GM04503 (cell line): ENCODE data around the gene RIOK2.
"Not testable (repeated sequence)": the region's sequence is repeated elsewhere in the genome, so short reads cannot be mapped to it uniquely, and the experiment has no call there.

Experiments
- DNase-seq: peaks from one replicate; pipeline ENCODE4 v3.0.0-alpha.2; 2012; ENCODE audit warnings: low read depth

The RIOK2 gene

DNA sequence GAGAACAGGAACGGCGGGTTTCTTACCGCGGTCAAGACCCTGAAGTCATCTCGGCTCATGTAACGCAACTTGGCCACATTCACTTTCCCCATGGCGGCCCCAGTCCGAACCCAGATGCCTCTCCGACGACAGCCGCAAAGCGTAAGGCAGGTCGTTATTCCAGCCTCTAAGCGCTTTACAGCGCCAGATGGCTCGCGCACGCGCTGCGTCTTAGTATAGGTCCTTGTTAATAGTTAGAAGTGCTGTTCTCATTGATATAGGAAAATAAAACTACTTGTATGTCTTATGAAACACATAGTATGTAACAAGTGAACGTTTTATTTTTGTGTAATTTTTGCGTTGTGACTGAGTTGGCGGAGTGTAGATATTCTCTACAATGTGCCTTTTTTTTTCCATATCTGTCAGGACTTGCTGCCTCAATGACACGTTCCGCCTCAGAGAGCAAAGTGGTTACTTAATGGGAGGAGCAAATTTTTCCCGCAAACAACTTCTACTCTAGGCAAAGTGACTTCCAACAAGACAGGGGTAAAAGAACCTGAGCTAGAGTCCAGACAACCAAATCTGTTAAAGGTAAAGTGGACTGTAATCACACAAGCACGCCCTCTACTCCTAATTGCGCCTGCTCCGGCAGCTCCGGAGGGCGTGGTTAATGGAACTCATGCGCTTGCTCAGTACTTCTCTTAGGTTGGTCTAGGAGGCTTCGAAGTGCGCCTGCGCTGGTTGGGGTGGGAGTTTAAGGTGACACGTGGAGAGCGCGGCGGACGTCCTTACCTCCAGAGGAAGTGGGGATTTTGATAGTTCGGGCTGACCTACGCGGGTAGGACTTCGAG, at the start of gene RIOK2:
Gene RIOK2, minus strand, starts transcription at position 148 of the 830 bp plus-strand sequence. Its CDS starts 56 bp downstream, at position 92.
- peak; percentile 87 for DNase-seq

DNA sequence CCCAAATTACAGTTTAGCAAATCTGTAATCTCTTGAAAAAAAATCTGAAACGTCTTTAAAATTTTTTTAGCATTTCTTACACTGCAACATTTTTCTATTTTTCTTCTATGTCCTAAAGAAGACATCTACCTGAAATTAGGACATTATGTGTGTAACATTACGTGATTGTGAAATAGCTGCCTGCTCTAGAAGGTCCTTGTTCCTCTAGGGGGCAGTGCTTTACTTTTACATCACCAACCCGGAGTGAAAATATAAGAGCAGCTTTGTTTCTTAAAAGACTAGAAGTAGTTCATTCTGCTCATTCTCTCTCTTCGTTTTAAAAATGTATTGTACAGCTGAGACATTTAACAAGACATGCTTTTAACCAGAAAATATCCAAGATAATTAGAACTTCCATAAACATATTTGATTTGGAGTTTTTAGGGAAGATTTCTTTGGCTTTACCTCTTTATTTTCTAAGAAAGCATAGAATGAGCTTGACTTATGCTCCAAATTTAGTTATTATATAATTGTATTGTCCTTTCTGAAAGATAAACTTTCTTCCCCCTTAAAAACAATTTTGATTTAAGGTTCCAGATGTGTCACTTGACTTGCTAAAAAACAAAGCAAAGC, 48.1 kb upstream of the RIOK2 start:
- peak; percentile 28 for DNase-seq

DNA sequence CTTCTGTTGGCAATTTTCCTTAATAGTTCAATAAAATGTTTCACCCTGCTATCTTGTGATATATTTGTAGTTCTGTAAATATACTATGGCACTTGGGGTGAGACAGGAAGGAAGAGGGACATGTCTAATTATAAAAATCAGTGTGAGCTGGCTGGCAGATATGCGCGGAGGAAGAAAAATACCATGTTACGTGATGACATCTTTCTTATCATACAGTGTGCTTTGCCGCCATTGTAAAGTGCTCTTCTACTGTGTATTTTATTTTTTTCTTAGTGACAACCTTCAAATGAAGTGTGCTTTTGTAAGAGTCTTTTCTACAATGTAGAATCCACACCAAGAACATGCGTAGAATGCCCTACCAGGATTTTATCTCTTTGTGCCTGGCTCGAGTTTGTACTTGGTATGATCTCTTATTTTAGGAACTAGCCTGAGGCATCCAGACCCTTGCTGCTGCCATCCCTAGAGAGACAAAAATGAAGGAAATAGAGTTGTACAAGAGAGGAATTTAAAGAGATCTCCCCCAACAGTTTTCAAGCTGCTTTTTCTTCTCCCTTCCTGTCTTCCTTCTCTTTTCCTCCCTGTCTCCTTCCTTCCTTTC, 46.7 kb upstream of the RIOK2 start:
- DNase-seq, result no peak

- DNase-seq, result no peak
Measured at GRCh38 chr5:97229196-97229595, 46.1 kb upstream of the RIOK2 start.

DNA sequence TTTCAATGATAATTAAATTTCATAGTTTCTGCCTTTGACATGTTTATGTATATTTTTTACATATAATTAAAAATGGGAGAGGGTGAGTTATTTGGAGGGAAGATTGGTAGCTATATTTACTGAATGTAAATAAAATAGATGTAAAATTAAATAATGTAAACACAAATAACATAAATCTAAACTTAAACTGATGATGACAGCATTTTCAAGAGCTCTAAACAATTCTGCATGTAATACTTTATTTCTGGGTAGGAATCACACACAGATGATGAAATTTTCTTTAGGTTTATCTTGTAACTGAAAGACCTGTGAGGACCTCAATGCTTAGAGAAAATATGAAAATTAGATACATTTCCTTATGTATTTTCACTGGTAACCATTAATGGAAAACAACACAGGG, 42.2 kb upstream of the RIOK2 start:
- DNase-seq, result no peak

DNA sequence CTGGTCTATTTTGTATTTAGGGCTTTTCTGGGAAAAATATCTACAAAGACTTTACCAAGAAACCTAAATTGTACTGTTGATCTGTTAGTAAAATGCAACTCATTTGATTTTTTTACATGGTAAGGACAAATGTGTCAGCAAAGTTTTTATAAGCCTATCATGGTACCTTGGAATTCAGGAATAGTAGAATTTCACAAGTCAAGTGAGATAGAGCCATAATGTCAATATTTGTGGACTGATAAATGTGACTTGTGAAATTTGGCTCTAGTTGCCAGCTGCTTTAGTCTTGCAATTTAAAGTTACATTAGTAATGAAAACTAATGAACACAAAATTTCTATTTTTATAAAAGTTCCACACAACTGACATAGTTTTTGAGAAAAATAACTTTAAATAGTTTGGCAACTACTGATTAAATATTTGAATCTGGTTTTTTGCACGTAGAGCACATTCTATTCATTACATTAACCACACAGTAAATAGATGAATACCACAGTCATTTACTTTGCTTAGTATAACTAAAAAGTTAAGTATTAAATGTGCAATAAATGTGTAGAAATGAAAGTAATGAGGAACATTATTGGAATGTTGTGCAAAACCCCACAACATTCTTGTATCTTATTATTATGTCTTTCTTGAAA, 41.2 kb upstream of the RIOK2 start:
- DNase-seq, result peak; percentile 65

DNA sequence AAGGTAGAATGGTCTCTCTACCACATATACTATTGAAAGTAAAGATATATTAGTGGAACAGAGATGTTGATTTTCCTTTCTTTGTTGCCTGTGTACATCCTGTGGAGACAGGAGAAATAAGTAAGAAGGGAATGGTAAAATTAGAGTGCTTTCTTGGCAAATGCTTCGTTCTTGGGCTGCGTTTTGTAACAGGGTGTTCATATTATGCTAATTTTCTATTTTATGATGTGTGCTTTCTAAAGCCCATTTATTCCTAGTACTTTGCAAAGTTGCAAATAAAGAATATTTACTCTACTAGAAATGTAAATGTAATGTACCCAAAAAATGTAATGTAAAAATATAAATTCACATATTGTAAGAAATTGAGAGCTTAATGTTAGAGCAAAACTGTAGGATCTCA, 40.5 kb upstream of the RIOK2 start:
- no peak for DNase-seq

- DNase-seq, result no peak
Measured at GRCh38 chr5:97209343-97209742, 26.3 kb upstream of the RIOK2 start.

- DNase-seq, result no peak
Measured at GRCh38 chr5:97208714-97209113, 25.7 kb upstream of the RIOK2 start.

- no peak for DNase-seq
Measured at GRCh38 chr5:97208184-97208713, 25.2 kb upstream of the RIOK2 start.

GRCh38 chr5:97194366-97194765, 11.3 kb upstream of the RIOK2 start:
- no peak for DNase-seq

- no peak for DNase-seq
Measured at GRCh38 chr5:97193355-97193688, 10.3 kb upstream of the RIOK2 start.

DNA sequence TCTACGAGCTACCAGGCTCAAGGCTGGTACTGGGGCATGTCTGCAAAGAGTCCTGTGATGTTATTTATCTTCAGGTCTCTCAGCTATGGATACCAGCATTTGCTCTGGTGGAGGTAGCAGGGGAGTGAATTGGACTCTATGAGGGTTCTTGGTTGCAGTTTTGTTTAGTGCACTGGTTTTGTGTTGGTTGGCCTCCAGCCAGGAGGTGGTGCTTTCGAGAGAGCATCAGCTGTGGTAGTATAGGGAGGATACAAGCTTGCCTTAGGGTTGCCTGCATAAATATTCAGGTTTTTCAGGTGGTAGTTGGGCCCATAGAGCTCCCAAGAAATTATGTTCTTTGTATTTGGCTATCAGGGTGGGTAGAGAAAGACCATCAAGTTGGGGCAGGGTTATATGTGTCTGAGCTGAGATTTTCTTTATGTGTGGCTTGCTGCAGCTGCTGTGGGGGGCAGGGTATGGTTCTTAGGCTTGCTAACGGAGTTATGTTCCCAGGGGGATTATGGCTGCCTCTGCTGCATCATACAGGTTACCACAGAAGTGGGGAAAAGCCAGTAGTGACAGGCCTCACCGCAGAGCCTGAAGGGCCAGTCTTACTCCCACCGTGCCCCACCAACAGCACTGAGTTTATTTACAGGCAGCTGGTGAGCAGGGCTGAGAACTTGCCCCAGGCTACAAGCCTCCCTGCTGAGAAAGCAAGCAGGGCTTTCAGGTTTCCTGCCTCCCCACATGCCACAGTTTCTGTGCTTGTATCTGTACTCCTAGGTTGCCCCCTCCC, 9.7 kb upstream of the RIOK2 start:
- no peak for DNase-seq

GRCh38 chr5:97191893-97192292, 8.8 kb upstream of the RIOK2 start:
- DNase-seq, result no peak

DNA sequence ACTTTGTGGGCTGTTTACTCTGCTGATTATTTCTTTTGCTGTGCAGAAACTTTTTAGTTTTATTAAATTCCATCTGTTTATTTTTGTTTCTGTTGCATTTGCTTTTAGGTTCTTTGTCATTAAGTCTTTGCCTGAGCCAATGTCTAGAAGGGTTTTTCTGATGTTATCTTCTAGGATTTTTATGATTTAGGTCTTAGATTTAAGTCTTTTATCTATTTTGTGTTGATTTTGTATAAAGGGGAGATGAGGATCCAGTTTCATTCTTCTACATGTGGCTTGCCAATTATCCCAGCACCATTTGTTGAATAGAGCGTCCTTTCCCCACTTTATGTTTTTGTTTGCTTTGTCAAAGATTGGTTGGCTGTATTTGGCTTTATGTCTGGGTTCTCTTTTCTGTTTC, 6.5 kb upstream of the RIOK2 start:
- DNase-seq, result not testable (repeated sequence)

DNA sequence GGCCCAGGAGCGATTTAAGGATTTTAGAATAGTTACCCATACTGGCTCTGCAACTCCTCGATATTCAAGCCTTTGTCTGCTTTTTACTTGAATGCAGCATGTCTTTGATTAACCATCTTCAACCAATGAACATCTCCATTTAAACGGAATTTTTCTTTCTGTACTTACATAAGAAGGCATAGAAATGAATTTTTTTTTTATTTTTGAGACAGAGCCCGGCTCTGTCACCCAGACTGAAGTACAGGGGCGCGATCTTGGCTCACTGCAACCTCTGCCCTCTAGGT, 825 bp upstream of the RIOK2 start:
- no peak for DNase-seq

DNA sequence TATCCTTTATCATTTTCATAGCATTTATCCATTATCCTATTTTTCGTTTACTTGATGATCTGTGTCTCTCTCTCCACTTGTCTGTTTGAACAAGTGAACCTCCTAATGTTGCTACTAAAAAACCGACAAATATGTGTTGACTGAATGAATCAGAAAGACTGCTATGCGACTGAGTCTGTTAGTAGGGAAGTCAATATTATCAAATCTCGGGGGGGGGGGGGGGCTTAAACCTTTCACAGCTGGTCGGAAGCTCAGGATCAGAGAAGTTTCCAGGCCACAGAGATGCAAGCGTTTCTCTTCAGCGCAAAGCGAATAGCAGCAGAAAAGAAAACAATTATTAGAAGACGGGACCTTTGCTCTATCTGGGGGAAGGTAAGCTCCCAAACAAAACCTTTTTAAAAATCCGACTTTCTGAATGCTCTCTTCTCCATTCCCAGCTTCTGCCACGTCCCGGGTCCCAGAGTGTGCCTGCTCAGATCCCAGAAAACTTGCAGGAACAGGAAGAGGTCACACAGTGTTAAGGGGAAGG, 412 bp downstream of the RIOK2 start:
- DNase-seq, result no peak

DNA sequence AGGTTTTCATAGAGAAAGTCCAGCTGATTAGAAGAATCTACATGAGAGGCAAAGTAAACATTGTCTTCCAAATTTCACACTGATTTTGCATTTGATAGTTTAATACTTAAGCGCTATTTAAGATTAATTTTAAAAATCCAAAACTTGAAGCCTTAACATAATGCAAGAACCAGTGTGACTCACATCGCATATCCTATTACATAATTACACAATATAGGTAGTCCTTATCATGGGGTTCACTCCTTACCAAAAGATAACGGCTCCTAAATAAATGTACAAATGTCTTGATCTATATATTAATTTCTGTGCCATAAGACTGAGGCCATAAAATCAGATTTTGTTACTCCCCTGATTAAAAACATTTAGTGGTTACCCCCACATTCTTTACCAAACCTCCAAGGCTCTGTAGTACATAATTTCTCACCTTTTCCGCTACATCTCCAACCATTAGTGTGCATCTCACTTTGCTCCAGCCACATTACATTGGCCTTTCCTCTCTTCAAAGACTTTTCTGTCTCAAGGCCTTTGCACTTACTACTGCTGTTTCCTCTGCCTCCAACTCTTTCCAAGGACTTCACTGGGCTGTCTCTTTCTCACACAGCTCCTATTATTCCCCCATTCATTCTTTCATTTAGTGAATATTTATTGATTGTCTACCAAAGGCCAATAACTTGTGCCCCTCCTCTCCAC, 1.0 kb downstream of the RIOK2 start:
- no peak for DNase-seq

DNA sequence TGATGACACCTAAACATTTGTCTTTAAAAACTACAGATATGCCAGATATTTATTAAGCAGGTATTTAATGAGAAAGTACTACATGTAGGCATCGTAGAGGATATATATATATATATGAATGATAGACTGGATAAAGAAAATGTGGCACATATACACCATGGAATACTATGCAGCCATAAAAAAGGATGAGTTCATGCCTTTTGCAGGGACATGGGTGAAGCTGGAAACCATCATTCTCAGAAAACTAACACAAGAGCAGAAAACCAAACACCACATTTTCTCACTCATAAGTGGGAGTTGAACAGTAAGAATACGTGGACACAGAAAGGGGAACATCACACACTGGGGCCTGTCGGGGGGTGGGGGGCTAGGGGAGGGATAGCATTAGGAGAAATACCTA, 3.6 kb downstream of the RIOK2 start:
- DNase-seq, result not testable (repeated sequence)

- no peak for DNase-seq
Measured at GRCh38 chr5:97172227-97172626, 10.8 kb downstream of the RIOK2 start.

DNA sequence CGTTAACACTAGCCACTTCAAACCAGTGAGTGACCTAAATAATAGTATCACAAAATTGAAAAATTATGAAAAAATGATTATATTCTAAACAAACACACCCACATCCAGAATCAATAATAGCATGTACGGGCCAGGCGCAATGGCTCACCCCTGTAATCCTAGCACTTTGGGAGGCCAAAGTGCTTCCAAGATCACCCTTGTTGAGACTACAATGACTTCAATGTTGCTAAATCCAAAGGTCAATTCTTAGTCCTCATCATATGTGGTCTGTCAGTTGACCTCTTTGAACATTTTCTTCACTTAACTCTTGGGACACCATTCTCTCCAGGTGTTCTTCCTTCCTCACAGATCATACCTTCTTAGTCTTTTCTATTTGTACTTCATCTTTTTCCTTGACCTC, 11.3 kb downstream of the RIOK2 start:
- no peak for DNase-seq
